ENCODE results near the gene PIK3IP1.

Gene PIK3IP1

DNA sequence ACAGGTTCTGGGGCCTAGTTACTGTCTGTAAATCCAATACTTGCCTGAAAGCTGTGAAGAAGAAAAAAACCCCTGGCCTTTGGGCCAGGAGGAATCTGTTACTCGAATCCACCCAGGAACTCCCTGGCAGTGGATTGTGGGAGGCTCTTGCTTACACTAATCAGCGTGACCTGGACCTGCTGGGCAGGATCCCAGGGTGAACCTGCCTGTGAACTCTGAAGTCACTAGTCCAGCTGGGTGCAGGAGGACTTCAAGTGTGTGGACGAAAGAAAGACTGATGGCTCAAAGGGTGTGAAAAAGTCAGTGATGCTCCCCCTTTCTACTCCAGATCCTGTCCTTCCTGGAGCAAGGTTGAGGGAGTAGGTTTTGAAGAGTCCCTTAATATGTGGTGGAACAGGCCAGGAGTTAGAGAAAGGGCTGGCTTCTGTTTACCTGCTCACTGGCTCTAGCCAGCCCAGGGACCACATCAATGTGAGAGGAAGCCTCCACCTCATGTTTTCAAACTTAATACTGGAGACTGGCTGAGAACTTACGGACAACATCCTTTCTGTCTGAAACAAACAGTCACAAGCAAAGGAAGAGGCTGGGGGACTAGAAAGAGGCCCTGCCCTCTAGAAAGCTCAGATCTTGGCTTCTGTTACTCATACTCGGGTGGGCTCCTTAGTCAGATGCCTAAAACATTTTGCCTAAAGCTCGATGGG is 13.5 kb downstream of the PIK3IP1 start:
- DNase-seq (ENCODE audit: low read depth): no peak

DNA sequence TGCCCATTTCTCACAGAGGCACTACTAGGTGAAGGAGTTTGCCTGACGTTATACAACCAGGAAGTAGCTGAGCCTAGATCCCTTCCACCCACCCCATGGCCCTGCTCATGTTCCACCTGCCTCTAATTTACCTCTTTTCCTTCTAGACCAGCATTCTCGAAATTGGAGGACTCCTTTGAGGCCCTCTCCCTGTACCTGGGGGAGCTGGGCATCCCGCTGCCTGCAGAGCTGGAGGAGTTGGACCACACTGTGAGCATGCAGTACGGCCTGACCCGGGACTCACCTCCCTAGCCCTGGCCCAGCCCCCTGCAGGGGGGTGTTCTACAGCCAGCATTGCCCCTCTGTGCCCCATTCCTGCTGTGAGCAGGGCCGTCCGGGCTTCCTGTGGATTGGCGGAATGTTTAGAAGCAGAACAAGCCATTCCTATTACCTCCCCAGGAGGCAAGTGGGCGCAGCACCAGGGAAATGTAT is 14.1 kb downstream of the PIK3IP1 start:
- no peak for DNase-seq (ENCODE audit: low read depth)

DNA sequence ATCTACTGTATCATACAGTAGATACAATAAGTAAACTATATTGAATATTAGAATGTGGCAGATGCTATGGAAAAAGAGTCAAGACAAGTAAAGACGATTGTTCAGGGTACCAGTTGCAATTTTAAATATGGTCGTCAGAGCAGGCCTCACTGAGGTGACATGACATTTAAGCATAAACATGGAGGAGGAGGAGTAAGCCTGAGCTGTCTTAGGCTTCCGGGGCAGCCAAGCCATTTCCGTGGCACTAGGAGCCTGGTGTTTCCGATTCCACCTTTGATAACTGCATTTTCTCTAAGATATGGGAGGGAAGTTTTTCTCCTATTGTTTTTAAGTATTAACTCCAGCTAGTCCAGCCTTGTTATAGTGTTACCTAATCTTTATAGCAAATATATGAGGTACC is 14.5 kb downstream of the PIK3IP1 start:
- no peak for DNase-seq (ENCODE audit: low read depth)

DNA sequence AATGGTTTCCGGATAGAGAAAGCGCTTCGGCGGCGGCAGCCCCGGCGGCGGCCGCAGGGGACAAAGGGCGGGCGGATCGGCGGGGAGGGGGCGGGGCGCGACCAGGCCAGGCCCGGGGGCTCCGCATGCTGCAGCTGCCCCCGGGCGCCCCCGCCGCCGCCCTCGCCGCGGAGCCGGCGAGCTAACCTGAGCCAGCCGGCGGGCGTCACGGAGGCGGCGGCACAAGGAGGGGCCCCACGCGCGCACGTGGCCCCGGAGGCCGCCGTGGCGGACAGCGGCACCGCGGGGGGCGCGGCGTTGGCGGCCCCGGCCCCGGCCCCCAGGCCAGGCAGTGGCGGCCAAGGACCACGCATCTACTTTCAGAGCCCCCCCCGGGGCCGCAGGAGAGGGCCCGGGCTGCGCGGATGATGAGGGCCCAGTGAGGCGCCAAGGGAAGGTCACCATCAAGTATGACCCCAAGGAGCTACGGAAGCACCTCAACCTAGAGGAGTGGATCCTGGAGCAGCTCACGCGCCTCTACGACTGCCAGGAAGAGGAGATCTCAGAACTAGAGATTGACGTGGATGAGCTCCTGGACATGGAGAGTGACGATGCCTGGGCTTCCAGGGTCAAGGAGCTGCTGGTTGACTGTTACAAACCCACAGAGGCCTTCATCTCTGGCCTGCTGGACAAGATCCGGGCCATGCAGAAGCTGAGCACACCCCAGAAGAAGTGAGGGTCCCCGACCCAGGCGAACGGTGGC is 15.7 kb downstream of the PIK3IP1 start:
- DNase-seq (ENCODE audit: low read depth): no peak

DNA sequence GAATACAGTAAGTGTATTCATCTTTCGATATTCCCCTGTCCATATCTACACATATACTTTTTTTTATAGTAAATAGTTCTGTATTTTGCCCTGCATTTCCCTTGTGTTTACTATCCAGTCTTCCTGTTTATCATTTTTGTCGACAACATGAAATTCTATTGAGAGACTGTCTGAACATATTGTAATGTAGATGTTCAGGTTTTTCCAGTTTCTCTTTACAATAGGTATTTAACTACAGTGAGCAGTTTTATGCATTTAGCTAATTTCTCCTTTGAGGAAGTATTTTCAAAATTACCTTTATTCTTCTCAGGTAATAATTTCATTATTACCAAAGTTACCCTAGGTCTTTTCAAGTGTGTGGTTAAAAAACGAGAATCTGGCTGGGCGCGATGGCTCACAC is 16.7 kb downstream of the PIK3IP1 start:
- DNase-seq (ENCODE audit: low read depth): no peak

DNA sequence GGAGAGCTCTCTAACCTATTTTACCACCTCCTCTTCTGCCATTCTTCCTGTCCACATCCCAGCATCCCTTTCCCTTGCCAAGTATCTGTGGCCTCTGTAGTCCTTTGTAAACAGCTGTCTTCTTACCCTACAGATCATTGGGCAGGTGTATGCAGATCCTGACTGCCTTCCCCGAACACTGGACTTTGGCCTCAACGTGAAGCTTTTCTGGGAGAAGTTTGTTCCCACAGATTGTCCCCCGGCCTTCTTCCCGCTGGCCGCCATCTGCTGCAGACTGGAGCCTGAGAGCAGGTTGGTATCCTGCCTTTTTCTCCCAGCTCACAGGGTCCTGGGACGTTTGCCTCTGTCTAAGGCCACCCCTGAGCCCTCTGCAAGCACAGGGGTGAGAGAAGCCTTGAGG is 17.3 kb downstream of the PIK3IP1 start:
- no peak for DNase-seq (ENCODE audit: low read depth)

DNA sequence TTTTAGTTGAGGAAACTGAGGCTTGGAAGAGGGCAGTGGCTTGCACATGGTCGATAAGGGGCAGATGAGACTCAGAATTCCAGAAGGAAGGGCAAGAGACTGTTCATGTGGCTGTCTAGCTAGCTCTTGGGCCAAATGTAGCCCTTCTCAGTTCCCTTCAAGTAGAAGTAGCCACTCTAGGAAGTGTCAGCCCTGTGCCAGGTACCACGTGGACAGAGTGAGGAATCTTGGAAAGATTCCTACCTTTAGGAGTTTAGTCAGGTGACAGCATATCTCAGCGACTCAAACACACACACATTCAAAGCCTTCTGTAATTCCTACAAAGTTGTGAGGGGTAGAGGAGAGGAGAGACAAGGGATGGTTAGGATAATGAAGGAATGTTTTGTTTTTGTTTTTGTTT is 18.3 kb downstream of the PIK3IP1 start:
- DNase-seq (ENCODE audit: low read depth): no peak

DNA sequence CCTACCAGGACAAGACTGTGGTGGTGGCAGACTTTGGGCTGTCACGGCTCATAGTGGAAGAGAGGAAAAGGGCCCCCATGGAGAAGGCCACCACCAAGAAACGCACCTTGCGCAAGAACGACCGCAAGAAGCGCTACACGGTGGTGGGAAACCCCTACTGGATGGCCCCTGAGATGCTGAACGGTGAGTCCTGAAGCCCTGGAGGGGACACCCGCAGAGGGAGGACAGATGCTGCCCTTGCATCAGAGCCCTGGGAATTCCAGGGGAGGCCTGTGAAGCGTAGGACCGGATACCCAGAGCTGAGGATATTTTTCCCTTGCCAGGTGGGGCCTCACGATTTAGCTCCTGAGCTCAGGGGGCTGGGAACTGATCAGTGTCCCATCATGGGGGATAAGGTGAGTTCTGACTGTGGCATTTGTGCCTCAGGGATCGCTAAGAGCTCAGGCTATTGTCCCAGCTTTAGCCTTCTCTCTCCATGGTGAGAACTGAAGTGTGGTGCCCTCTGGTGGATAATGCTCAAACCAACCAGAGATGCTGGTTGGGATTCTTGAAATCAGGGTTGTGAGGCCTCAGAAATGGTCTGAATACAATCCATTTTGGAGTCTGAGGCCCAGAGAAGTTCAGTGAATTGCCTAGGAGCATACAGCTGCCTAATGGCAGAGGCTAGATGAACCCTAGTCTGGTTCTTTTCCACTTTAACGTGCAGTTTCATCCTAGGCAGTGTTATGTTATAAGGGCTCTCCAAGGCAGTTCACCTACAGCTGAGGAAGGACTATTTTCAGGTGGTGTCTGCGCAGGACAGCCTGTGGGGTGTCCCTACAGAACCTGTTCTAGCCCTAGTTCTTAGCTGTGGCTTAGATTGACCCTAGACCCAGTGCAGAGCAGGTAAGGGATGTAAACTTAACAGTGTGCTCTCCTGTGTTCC is 19.5 kb downstream of the PIK3IP1 start:
- no peak for DNase-seq (ENCODE audit: low read depth)

DNA sequence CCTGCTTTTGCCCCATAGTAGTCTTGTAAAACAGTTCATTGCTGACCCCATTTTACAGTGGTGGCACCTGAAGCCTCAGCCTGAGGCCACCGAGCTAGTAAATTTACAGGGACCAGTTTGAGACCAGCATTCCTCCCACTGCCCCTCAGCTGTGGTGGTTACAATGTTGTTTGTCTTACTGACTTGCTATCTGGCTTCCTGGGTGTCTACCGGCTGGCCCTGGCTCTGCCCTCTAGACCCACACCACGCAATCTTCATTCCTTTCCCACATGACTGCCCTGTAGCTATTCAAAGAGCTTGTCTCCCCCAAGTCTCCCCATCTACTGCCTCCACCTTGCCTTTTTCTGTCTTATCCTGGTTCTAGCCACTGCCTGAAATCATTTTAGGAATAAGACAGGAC is 20.8 kb downstream of the PIK3IP1 start:
- DNase-seq (ENCODE audit: low read depth): no peak

DNA sequence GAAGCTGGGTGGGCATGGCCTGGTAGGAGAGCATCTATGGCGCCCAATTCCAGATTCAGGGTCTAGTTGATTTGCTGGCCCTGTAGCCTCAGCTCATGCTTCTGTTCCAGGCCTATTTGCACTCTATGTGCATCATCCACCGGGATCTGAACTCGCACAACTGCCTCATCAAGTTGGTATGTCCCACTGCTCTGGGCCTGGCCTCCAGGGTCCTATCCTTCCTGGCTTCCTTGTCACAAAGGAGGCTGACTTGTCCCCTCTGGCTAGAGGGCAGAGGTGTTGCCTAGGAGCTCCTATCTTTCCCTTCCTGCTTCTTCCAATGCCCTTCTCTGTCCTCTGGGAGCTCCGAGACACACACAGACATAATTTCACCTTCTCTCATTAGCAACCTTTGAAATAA is 21.3 kb downstream of the PIK3IP1 start:
- DNase-seq (ENCODE audit: low read depth): no peak

DNA sequence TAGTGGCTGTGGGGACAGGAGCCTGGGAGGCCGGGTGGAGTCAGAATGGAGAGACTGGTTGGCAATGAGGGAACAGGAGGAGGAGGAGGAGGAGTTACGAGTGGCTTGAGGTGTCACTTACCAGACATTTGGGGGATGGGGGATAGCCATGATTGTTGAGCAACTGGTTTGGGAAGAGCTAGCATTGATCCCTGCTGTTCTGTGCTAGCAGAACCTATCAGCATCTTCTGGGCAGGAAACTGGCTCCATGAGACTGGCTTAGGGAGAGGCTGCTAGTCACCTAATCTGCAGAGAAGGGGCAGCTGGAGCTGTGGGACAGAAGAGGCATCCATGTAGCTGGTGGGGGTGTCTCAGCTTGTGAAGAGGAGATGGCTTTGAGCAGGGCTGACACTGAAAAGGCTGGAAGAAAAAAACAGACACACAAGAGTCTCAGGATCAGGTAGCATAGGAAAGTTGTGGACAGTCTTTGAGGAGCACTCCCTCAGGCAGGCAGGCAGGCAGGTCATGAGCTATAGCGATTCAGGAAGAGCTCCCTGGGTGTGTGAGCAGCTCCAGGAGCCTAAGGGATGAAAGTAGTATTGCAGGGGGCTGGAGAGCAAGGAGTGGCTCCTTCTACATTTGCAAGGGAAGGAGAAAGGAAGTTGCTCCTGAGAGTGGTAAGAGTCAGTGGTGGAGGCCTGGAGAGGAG is 22.3 kb downstream of the PIK3IP1 start:
- no peak for DNase-seq (ENCODE audit: low read depth)

DNA sequence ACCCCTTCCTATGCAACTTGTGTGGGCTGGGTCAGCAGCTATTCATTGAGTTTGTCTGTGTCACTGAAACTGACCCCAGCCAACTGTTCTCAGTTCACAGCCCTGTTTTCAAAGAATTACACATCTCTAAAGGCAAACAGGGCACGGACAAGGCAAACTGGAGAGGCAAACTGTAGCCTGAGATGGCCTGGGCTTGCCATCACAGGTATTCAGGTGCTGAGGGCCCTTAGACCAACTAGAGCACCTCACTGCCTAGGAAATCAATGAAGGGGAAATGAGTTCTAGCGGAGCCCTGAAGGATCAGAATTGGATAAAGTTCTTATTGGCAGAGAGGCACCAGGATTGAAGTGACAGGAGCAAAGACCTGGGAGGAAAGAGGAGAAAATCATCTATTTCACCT is 24.0 kb downstream of the PIK3IP1 start:
- no peak for DNase-seq (ENCODE audit: low read depth)

DNA sequence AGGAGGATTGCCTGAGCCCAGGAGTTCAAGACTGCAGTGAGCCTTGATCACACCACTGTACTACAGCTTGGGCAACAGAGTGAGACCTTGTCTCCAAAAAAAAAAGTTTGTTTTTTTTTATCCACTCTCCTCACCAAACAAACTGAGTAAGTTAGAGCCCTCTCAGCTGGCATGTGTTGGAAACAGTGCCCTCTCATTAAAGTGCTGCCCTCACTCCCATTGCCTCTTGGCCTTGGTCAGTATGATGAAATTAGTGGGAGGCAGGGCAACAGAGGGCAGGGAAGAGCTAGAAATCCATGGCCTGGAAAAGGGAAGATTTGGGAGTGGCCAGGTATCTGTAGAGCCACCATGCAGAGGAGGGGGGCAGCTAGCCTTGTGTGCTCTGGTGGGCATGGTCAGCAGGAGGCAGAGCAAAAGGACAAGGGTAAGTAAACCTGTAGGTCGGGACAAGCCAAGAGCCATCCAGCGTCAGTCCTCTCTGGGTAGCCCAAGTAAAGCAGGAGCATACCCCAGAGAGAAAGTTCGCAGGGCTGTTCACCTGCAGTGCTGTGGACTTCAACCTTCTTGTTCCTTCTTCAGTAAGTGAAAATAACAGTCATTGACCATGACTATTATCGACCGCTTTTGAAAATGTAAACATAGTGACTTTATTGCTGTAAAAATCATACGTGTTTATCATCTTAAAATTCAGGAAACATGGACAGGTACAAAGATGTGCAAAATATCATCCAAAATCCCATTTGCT is 28.2 kb downstream of the PIK3IP1 start:
- no peak for DNase-seq (ENCODE audit: low read depth)

DNA sequence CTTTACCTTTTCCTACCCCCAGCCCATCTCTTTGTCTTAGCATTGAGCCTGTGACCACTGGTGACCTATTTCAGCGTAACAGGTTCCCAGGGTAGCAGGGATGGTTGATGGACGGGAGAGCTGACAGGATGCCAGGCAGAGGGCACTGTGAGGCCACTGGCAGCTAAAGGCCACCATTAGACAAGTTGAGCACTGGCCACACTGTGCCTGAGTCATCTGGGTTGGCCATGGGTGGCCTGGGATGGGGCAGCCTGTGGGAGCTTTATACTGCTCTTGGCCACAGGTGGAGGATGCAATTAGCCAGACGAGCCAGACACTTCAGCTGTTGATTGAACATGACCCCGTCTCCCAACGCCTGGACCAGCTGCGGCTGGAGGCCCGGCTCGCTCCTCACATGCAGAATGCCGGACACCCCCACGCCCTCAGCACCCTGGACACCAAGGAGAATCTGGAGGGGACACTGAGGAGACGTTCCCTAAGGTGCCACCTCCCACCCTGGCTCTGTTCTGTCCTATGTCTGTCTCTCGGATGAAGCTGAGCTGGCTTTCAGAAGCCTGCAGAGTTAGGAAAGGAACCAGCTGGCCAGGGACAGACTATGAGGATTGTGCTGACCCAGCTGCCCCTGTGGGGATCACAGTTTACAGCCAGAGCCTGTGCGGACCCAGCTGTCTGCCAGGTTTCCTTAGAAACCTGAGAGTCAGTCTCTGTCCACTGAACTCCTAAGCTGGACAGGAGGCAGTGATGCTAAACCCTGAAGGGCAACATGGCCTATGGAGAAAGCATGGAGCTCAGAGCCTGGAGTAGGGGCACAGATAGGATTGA is 29.8 kb downstream of the PIK3IP1 start:
- no peak for DNase-seq (ENCODE audit: low read depth)

DNA sequence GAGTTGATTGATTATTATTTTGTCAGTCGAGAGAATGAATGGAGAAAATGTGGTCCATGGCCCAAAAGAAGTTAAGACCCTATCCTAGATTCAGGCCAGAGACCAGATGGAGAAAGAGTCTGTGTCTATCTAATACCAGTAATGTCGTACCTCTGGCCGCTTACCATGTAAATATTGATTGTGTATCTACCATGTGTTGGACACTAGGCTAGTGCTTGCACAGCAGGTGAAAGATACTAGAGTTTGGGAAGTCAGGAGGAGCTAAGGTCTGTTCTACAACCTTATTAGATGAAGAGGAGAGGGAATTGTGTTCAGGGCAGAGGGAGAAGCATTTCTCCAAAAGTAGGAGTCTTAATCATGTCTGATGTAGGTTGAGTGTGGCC is 31.8 kb downstream of the PIK3IP1 start:
- DNase-seq (ENCODE audit: low read depth): no peak

DNA sequence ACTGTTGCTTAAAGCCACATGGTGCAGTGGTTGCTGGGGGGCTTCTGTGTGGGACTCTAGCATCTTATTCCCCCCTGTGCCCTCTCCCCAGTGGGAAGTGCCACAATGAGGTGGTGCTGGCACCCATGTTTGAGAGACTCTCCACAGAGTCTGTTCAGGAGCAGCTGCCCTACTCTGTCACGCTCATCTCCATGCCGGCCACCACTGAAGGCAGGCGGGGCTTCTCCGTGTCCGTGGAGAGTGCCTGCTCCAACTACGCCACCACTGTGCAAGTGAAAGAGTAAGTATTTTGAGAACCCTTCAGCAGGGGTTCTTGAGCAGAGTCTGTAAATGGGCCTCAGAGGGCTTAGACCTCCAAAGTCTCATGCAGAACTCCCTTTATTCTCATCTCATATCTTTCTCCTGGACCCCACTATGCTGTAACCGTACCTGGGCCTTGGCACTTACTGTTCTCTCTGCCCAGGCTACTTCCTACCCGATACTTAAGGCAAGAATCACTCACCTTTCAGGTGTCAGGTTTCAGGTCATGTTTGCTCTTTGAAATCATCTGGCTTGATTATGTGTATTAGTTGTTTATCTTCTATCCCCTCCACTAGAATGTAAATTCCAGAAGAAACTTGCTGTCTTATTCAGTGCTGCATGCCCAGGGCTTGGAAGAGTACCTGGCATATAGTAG is 32.4 kb downstream of the PIK3IP1 start:
- DNase-seq (ENCODE audit: low read depth): no peak

DNA sequence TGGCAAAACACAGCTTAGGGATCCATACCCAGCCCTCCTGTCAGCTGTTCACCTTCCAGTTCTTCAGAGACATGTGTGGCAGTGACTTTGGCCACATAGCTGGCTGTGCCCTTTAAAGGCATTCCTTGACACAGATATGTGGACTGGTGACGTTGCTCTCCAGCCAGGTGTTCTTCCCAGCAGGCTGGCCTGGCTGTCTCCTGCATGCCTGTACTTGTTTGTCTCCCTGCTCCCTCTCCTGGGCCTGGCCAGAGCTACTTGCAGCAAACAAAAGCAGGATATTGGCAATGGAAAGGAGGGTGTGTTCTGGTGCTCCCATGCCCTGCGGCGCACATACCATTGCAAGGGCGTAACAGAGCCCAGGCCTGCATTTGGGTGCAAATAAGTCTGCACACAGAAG is 38.3 kb downstream of the PIK3IP1 start:
- no peak for DNase-seq (ENCODE audit: low read depth)

DNA sequence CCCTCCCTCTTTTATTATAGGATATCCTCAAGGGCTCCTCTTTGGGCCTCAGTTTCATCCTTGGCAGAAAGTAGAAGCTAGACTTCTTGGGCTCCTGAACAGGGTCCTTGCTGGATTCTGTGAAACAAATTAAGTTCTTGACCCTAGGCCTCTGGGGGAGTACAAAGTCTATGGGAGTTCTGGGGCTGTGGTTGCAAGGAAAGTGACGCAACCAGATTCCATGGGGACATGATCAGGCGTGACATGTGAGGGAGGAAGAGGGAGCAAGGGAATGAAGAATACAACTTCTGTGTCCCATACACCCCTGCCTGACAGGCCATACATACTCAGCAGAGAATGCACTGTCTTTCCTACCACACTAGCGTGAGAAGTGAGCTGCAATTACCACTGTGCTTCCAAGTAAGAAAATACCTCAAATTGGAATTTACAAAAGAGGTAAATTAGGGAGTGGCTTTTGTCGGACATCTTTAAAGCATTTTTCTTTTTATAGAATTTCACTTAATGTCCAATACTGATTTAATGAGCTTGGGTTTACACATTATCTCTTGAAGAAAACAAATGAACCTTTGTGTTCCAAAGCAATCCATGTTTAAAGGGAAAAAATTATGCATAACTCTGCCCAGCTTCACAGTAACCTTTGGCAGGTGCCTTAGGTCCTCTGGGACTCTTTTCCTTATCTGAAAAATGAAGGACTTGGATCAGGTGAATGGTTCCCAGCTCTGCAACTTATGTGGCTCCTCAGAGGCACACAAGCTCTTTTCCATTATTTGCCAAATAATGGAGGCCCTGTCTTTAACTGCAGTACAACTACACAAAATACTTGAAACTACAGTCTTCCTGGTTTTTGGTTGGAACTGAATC is 41.3 kb downstream of the PIK3IP1 start:
- DNase-seq (ENCODE audit: low read depth): no peak
